ENCODE data around the gene OSER1.
"Not testable (repeated sequence)": the region's sequence is repeated elsewhere in the genome, so short reads cannot be mapped to it uniquely, and the experiment has no call there.

Gene OSER1

DNA sequence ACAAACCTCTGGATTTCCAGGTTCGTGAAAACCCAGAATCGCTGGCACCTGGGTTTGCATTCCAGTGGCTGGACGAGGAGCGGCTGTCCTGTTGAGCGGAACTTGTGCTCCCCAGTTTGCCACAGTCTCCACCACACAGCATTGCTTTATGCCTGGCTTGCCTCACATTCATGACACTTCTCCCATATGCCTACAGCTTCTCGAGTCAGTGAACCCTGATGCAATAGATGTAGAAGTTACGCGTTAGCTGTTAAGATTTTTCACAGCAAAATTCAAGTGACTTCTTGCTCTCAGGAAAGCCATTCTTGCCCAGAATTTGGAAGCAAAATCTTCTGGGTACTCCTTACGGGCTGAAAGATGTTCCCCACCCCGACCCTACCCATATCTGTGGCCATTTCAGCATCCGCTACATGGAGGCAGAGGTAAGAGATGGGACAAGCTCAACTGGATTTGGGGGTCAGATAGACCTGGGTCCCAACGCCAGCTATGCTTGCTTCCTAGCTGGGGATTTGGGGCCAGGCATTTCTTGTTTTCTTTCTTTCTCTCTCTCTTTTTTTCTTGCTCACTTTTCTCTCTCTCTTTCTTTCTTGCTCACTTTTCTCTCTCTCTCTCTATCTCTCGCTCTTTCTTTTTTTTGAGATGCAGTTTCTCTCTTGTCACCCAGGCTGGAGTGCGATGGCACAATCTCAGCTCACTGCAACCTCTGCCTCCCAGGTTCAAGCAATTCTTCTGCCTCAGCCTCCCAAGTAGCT is 24.2 kb upstream of the OSER1 start:
- H3K4me3 ChIP-seq (ENCODE audit: low read length), result no peak overlapping the region
- TF ChIP-seq, protein P1, sequence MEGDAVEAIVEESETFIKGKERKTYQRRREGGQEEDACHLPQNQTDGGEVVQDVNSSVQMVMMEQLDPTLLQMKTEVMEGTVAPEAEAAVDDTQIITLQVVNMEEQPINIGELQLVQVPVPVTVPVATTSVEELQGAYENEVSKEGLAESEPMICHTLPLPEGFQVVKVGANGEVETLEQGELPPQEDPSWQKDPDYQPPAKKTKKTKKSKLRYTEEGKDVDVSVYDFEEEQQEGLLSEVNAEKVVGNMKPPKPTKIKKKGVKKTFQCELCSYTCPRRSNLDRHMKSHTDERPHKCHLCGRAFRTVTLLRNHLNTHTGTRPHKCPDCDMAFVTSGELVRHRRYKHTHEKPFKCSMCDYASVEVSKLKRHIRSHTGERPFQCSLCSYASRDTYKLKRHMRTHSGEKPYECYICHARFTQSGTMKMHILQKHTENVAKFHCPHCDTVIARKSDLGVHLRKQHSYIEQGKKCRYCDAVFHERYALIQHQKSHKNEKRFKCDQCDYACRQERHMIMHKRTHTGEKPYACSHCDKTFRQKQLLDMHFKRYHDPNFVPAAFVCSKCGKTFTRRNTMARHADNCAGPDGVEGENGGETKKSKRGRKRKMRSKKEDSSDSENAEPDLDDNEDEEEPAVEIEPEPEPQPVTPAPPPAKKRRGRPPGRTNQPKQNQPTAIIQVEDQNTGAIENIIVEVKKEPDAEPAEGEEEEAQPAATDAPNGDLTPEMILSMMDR (conservative IDR thresholded peaks at IDR 0.05; ENCODE audit: low read depth, low read length), result no peak
- DNase-seq (ENCODE audit: low read depth), result no peak

DNA sequence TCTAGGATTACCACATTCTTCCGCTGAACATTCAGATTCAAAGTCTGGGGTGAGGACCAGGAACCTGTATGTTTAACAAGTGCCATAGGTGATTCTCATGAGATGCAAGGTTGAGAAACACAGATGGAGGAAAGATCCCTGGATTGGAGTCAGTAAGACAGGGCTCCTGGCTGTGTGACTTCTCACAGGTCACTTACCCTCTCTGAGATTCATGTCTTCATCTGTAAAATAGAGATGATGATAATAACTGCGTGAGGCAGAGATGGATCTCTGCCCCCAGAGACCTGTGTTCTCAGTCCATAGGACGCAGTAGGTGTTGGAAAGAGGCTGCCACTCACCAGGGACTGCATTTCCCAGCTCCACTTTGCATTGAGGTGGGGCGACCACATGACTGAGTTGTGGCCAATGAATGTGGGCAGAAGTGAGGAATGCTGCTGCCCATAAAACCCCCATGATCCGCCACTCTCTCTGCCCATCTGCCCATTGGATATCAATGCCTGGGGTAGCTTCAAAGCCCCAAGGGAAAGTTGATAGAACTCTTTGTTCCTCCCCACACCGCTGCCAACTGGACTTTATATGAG is 23.0 kb upstream of the OSER1 start:
- TF ChIP-seq, protein P1 (conservative IDR thresholded peaks at IDR 0.05; ENCODE audit: low read depth, low read length), result no peak
- DNase-seq (ENCODE audit: low read depth), result no peak

DNA sequence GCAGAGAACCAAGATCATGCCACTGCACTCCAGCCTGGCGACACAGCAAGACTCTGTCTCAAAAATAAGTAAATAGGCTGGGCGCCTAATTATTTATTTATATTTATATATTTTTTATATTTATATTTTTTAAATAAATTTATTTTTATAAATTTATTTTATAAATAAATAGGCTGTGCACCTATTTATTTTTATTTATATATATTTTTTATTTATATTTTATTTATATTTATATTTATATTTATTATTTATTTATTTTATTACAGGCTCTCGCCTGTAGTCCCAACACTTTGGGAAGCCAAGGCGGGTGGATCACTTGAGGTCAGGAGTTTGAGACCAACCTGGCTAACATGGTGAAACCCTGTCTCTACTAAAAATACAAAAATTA is 21.9 kb upstream of the OSER1 start:
- not testable (repeated sequence) for DNase-seq (ENCODE audit: low read depth); H3K4me3 ChIP-seq (ENCODE audit: low read length)

More for the DNA sequence above, 23.0 kb upstream of the OSER1 start:
- no peak overlapping the region for H3K4me3 ChIP-seq (ENCODE audit: low read length)

DNA sequence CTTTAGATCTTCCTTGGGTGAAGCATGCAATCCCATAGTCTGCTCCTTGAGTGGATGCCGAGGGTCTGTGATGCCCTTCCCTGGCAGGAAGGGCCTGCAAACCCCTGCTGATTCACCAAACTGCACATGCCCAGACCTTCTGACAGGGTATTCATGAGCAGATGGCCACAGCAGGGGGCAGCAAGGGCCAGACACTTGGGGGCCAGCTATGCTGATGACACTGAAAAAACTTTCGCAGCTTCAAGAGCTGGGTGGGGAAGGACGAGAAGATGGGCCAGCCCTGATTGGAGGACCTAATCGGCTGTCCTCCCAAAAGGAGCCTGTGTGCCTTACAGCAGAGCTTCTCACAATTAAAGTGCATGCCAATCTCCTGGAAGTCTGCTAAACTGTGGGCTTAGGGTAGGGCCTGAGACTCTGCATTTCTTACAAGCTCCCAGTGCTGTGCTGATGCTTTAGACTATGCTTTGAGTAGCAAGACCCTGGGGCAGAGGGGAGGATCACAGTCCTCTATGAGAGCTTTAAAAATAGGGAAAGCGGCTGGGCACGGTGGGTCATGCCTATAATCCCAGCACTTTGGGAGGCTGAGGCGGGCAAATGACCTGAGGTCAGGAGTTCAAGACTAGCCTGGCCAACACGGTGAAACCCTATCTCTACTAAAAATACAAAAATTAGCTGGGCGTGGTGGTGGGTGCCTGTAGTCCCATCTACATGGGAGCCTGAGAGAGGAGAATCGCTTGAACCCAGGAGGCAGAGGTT is 21.3 kb upstream of the OSER1 start:
- TF ChIP-seq, protein P1 (conservative IDR thresholded peaks at IDR 0.05; ENCODE audit: low read depth, low read length), result no peak
- no peak overlapping the region for H3K4me3 ChIP-seq (ENCODE audit: low read length)
- DNase-seq (ENCODE audit: low read depth), result no peak

DNA sequence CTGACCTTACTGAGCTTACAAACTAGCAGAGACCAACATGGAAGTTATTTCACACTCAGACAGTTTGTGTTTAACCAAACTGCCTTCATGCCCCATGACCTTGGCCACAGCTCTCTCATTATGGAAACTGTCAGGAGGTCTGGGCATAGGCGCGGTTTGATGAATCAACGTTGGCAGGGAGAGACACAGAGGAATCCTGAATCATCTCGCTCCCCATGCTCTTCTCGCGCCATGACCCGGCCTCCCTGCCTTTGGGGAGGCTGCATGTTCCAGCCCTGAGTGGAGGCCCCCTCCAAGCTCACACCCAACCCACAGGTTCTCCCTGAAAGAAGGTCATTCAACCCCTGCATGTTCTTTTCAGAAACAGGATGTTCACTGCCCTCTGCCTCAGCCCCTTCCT is 20.6 kb upstream of the OSER1 start:
- no peak overlapping the region for H3K4me3 ChIP-seq (ENCODE audit: low read length)
- TF ChIP-seq, protein P1 (conservative IDR thresholded peaks at IDR 0.05; ENCODE audit: low read depth, low read length), result no peak
- no peak for DNase-seq (ENCODE audit: low read depth)

DNA sequence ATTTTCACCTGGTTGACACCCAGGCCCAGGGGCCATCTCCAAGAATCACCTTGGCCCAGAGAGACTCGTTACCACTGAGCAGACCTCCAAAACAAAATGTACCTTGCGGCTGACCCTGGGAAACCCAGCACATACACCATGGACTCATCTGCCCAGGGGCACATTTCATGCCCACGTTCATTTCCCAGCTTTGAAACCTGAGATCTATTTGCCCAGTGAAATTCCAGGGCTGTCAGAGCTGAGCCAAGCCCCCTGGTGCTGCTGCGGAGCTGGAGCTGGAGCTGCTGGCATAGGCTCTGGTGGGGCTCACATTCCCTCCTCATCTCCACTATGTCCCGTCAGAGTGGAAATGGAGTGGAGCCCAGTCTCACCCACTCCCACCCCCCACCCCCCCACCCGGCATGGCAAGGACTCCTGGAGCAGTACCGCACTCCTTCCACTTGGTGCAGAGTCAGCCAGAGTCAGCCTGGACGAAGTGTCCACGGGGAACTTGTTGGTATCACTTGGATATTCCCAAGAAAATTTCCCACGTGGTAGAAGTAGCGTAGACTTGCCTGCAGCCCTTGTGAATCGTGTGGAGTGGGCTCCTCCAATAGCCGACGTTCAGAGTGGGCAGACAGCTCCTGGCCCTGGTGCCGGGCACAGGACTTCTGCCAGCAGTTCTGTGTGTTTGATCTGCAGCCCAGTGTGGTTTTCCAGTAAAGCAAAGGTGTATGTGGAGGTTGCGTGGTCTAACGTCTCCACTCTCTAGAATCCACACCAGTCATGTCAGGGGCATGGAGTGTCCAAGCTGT is 18.1 kb upstream of the OSER1 start:
- TF ChIP-seq, protein P1 (conservative IDR thresholded peaks at IDR 0.05; ENCODE audit: low read depth, low read length), result no peak
- no peak for DNase-seq (ENCODE audit: low read depth)
- H3K4me3 ChIP-seq (ENCODE audit: low read length), result no peak overlapping the region

DNA sequence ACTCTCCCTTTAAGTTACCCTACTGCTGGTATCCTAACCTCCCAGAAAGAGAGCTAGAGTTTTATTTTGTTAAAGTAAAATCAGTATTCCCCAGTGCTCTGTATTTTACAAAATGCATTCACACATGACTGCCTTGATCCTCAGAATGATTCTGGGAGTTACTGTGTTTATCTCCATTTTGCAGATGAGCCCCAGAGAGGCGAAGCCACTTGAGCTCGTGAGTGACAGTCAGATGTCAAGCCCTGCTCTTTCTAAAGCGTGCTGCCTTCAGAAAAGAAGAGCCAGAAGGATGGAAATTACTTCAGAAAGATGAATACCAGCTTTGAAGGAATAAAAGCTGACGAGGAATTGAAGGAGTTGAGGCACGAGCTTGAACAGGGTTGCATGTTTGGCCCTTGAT is 14.1 kb upstream of the OSER1 start:
- no peak for DNase-seq (ENCODE audit: low read depth)
- no peak overlapping the region for H3K4me3 ChIP-seq (ENCODE audit: low read length)
- TF ChIP-seq, protein P1 (conservative IDR thresholded peaks at IDR 0.05; ENCODE audit: low read depth, low read length), result no peak
